Neural cell (in vitro differentiated cells): ENCODE data around the gene GPR33. TPM values are rescaled to one million over a fixed set of nuclear protein-coding genes. Genes with fewer than 3 reads are reported as not detected.

Source experiments
- H2AFZ ChIP-seq: fragments of 200-600, 300-800 bp; sonication (generic), shearing (Covaris generic); 2 replicates; pipeline ENCODE4 v1.6.0; 2014; ENCODE audit warnings: low read depth, mild to moderate bottlenecking, antibody characterized with exemption, low read length, moderate library complexity
- H3F3A ChIP-seq: fragments of 200-600 bp; shearing (Covaris generic); 2 replicates; pipeline ENCODE4 v1.6.1; 2016; ENCODE audit warnings: mild to moderate bottlenecking, moderate library complexity, mixed read lengths, antibody characterized with exemption, low read length; ENCODE audit not compliant: insufficient read depth, poor library complexity, severe bottlenecking
- H3K27ac ChIP-seq: fragments of 200-600, 300-800 bp; sonication (generic), shearing (Covaris generic); 2 replicates; pipeline ENCODE4 v1.5.1; 2014; ENCODE audit warnings: mild to moderate bottlenecking, low read length, moderate library complexity
- H3K27me3 ChIP-seq: fragments of 300-800, 200-600 bp; sonication (generic), shearing (Covaris generic); 2 replicates; pipeline ENCODE4 v1.6.0; 2014; ENCODE audit warnings: mild to moderate bottlenecking, low read depth, low read length, moderate library complexity; ENCODE audit not compliant: insufficient read depth
- H3K36me3 ChIP-seq: fragments of 300-800, 200-600 bp; sonication (generic), shearing (Covaris generic); 2 replicates; pipeline ENCODE4 v1.5.1; 2014; ENCODE audit warnings: mild to moderate bottlenecking, antibody characterized with exemption, low read length, moderate library complexity; ENCODE audit not compliant: insufficient read depth
- H3K4me2 ChIP-seq: fragments of 300-800, 200-600 bp; sonication (generic), shearing (Covaris generic); 2 replicates; pipeline ENCODE4 v1.6.0; 2014; ENCODE audit warnings: mild to moderate bottlenecking, low read length
- H3K4me3 ChIP-seq: fragments of 300-800, 200-600 bp; sonication (generic), shearing (Covaris generic); 2 replicates; pipeline ENCODE4 v1.5.1; 2014; ENCODE audit warnings: mild to moderate bottlenecking, low read length, moderate library complexity
- H3K79me2 ChIP-seq: fragments of 200-600 bp; shearing (Covaris generic); replicated peaks from 2 replicates; pipeline ENCODE4 v1.6.0; 2014; ENCODE audit warnings: mild to moderate bottlenecking, low read length, moderate library complexity; ENCODE audit not compliant: insufficient read depth
- H3K9ac ChIP-seq: fragments of 300-800, 200-600 bp; sonication (generic), shearing (Covaris generic); 2 replicates; pipeline ENCODE4 v1.6.1; 2016; ENCODE audit warnings: mild to moderate bottlenecking, low read length, mixed read lengths
- H3K9me2 ChIP-seq: fragments of 200-600 bp; shearing (Covaris generic); 2 replicates; pipeline ENCODE4 v1.6.1; 2016; ENCODE audit warnings: mild to moderate bottlenecking, low read length, mixed read lengths; ENCODE audit not compliant: insufficient read depth
- H3K9me3 ChIP-seq: fragments of 200-600, 300-800 bp; sonication (generic), shearing (Covaris generic); 2 replicates; pipeline ENCODE4 v1.6.1; 2016; ENCODE audit warnings: mild to moderate bottlenecking, mixed run types, low read length, moderate library complexity, mixed read lengths
- H4K20me1 ChIP-seq: fragments of 200-600 bp; shearing (Covaris generic); 2 replicates; pipeline ENCODE4 v1.6.1; 2016; ENCODE audit warnings: mild to moderate bottlenecking, mixed run types; ENCODE audit not compliant: insufficient read depth
- EP300 ChIP-seq: fragments of 450-650 bp; conservative IDR thresholded peaks from 2 replicates; pipeline ENCODE4 v1.6.1; 2014; ENCODE audit warnings: antibody characterized with exemption, mild to moderate bottlenecking, moderate library complexity; ENCODE audit not compliant: poor library complexity, severe bottlenecking
- EZH2 ChIP-seq: fragments of 200-600, 300-800 bp; shearing (Covaris generic), sonication (generic); IDR thresholded peaks from 2 replicates; pipeline ENCODE4 v1.6.1; 2014; ENCODE audit warnings: antibody characterized with exemption, low read length, borderline replicate concordance, mild to moderate bottlenecking; ENCODE audit not compliant: insufficient read depth, poor library complexity, severe bottlenecking
- MXI1 ChIP-seq: fragments of 450-650 bp; conservative IDR thresholded peaks from 2 replicates; pipeline ENCODE4 v1.6.1; 2014; ENCODE audit warnings: antibody characterized with exemption, mild to moderate bottlenecking; ENCODE audit not compliant: poor library complexity, severe bottlenecking
- POLR2AphosphoS5 ChIP-seq: IDR thresholded peaks from 2 replicates; pipeline ENCODE4 v1.6.1; 2012
- RAD21 ChIP-seq: fragments of 450-650 bp; conservative IDR thresholded peaks from 2 replicates; pipeline ENCODE4 v1.6.1; 2014; ENCODE audit warnings: antibody characterized with exemption, mild to moderate bottlenecking, moderate library complexity
- SMC3 ChIP-seq: fragments of 450-650 bp; conservative IDR thresholded peaks from 2 replicates; pipeline ENCODE4 v1.6.1; 2014; ENCODE audit warnings: antibody characterized with exemption, mild to moderate bottlenecking, moderate library complexity; ENCODE audit not compliant: poor library complexity
- TAF1 ChIP-seq: IDR thresholded peaks from 2 replicates; pipeline ENCODE4 v1.6.1; 2012; ENCODE audit warnings: low read depth
- polyA plus RNA-seq: library from polyadenylated mRNA; depleted of rRNA; stranded (reverse); fragments of >200 nt; gene quantifications from 2 replicates; pipeline ENCODE4 v1.2.3, GENCODE V29; 2014
- TF ChIP-seq, protein P1 (sequence below): fragments of 450-650 bp; IDR thresholded peaks from 2 replicates; pipeline ENCODE4 v1.5.1; 2014; ENCODE audit warnings: antibody characterized with exemption, mild to moderate bottlenecking, moderate library complexity; ENCODE audit not compliant: poor library complexity, severe bottlenecking
- TF ChIP-seq, protein P2 (sequence below): IDR thresholded peaks from 2 replicates; pipeline ENCODE4 v1.6.1; 2012; ENCODE audit warnings: borderline replicate concordance

GPR33 gene
- polyA plus RNA-seq, 1 donor from 2014 or later = not detected

DNA sequence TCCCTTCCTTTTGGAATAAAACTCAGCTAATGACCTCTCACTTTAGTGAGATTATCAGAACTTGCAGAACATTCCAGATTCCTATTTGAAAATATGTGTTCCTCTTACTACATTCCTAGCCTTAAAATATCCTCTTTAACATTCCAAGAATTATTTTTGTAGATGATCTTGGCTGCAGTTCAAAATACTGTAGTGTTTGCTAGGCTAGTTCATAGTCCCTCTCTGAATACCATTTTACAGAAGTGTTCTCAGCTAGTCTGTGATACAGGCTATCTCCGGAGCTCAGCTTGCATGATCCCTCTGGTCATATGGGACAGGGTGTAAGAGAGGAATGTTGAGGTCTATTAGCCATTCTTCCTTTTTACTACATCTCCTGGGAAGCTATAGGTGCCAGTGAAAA lies 17.6 kb upstream of the GPR33 start:
- H3K9ac ChIP-seq = no peak overlapping the region
- no peaks in the 10 kb centered on the region for H3K79me2 ChIP-seq
- H3K4me3 ChIP-seq = no peak overlapping the region
- TF ChIP-seq, protein P1, sequence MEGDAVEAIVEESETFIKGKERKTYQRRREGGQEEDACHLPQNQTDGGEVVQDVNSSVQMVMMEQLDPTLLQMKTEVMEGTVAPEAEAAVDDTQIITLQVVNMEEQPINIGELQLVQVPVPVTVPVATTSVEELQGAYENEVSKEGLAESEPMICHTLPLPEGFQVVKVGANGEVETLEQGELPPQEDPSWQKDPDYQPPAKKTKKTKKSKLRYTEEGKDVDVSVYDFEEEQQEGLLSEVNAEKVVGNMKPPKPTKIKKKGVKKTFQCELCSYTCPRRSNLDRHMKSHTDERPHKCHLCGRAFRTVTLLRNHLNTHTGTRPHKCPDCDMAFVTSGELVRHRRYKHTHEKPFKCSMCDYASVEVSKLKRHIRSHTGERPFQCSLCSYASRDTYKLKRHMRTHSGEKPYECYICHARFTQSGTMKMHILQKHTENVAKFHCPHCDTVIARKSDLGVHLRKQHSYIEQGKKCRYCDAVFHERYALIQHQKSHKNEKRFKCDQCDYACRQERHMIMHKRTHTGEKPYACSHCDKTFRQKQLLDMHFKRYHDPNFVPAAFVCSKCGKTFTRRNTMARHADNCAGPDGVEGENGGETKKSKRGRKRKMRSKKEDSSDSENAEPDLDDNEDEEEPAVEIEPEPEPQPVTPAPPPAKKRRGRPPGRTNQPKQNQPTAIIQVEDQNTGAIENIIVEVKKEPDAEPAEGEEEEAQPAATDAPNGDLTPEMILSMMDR = no peak
- TF ChIP-seq TAF1 (no peak), EZH2 (no peak), SMC3 (no peak), POLR2AphosphoS5 (no peak), RAD21 (no peak), MXI1 (no peak), EP300 (no peak)
- TF ChIP-seq, protein P2, sequence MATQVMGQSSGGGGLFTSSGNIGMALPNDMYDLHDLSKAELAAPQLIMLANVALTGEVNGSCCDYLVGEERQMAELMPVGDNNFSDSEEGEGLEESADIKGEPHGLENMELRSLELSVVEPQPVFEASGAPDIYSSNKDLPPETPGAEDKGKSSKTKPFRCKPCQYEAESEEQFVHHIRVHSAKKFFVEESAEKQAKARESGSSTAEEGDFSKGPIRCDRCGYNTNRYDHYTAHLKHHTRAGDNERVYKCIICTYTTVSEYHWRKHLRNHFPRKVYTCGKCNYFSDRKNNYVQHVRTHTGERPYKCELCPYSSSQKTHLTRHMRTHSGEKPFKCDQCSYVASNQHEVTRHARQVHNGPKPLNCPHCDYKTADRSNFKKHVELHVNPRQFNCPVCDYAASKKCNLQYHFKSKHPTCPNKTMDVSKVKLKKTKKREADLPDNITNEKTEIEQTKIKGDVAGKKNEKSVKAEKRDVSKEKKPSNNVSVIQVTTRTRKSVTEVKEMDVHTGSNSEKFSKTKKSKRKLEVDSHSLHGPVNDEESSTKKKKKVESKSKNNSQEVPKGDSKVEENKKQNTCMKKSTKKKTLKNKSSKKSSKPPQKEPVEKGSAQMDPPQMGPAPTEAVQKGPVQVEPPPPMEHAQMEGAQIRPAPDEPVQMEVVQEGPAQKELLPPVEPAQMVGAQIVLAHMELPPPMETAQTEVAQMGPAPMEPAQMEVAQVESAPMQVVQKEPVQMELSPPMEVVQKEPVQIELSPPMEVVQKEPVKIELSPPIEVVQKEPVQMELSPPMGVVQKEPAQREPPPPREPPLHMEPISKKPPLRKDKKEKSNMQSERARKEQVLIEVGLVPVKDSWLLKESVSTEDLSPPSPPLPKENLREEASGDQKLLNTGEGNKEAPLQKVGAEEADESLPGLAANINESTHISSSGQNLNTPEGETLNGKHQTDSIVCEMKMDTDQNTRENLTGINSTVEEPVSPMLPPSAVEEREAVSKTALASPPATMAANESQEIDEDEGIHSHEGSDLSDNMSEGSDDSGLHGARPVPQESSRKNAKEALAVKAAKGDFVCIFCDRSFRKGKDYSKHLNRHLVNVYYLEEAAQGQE = no peak
- no peaks in the 10 kb centered on the region for H3K36me3 ChIP-seq
- H3K27me3 ChIP-seq = no peaks in the 10 kb centered on the region
- no peaks in the 10 kb centered on the region for H3K9me2 ChIP-seq
- H2AFZ ChIP-seq = no peak overlapping the region
- H3K4me2 ChIP-seq = no peak overlapping the region
- no peaks in the 10 kb centered on the region for H3K9me3 ChIP-seq
- no peak overlapping the region for H3K27ac ChIP-seq
- H4K20me1 ChIP-seq = no peaks in the 10 kb centered on the region
- no peaks in the 10 kb centered on the region for H3F3A ChIP-seq

DNA sequence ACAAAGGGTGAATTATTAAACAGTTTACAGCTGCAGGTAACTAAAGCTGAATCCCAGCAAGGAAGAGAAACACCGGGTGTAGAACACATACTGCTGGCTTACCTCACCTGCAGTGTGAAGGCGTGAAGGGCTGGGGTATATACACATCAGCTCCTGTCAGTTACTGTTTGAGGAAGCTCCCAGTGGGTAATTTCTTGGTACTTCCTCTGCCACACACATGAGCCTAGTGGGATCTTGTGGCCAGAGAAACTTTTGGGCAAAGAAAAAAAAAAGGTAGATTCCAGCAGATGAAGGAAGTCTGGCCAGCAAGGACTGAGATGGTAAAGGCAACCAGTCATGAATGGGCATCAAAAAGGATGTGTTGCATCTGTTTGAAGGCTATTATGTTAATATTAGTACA lies 14.0 kb upstream of the GPR33 start:
- H2AFZ ChIP-seq = no peak overlapping the region
- no peak overlapping the region for H3K4me2 ChIP-seq
- H3K27ac ChIP-seq = no peak overlapping the region
- H3K79me2 ChIP-seq = no peaks in the 10 kb centered on the region
- H3F3A ChIP-seq = no peaks in the 10 kb centered on the region
- TF ChIP-seq POLR2AphosphoS5 (no peak), EZH2 (no peak), TAF1 (no peak), SMC3 (no peak)
- TF ChIP-seq, protein P1 = no peak
- no peak overlapping the region for H3K4me3 ChIP-seq
- no peaks in the 10 kb centered on the region for H3K36me3 ChIP-seq
- H4K20me1 ChIP-seq = no peaks in the 10 kb centered on the region
- H3K27me3 ChIP-seq = no peaks in the 10 kb centered on the region
- no peaks in the 10 kb centered on the region for H3K9me2 ChIP-seq
- no peak overlapping the region for H3K9ac ChIP-seq
- no peaks in the 10 kb centered on the region for H3K9me3 ChIP-seq
